HG03378 (cell line): ENCODE measurements around the gene SLC45A2.
A peak's percentile ranks its signal among the peaks of the same experiment; 100 is the strongest.

Source experiments
- ATAC-seq: cut with Tn5 transposase; IDR thresholded peaks from one replicate; pipeline ENCODE4 v1.9.1; 2021; ENCODE audit warnings: mild to moderate bottlenecking, moderate library complexity; ENCODE audit not compliant: unreplicated experiment

SLC45A2 gene

DNA sequence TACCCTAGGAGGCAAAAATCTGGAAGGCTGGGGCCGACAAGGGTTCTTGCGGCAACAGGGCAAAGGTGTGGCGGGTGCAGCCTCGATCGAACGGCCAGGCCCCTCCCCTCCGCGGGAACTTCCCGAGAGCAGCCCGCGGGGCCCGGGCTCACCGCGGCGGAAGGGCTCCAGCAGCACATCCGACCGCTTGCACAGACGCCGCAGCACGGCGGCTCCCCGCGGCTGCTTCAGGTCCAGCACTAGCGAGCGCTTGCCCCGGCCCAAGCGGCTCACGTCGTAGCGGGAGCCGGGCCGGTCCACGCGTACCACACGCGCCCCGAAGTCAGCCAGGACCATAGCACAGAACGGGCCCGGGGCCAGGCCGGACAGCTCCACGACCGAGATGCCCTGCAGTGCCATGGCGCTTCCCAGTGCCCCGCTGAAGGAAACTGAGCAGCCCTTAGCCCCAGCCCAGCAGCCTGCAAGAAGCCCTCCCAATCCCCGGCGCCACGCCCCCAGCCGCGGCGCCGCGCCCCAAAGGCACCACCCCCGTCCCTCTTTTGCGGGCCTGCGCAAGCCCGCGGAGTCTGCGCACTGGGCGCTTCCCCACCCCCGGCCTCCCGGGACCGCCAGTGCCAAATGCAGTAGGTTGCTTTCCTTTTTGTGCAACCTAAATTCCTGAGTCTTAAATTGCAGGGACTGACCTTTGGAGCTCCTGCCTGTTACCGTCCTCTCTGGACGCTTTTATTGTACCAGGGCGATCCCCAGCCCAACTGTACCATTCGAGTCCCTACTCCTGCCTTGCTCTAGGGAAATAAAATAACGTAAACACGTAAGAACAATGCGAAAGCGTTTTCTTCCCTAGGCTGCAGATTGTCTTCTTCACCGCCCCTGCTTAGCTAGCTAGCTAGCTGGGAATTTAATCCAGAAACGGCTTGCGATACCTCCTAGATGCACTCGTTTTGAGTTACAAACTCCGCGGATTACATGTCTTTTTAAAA lies 23.4 kb upstream of the SLC45A2 start, which contains the start of gene AMACR:
AMACR (minus strand) TSS at position 430 of the 980 bp plus-strand sequence; CDS start at position 399, 31 bp downstream.
- ATAC-seq, result peak; percentile 84

- ATAC-seq, result no peak
Observed at GRCh38 chr5:34007201-34007620, 22.7 kb upstream of the SLC45A2 start.

DNA sequence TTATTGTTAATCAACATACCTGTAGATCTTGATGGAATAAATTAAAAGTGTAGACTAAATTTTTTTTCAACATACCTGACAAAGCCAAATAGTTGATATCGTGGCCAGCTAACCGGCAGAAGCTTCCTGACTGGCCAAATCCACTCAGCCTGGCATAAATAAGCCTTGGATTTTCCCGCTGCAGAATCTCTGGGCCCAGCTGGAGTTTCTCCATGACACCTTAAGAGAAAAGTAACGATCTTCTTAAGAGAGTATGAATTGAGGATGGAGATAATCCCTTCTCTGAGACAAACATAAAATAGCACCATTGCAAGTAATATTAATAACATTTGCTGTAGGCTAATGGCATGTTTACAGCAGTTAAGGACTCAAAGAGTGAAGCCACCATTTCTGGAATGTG lies 21.2 kb upstream of the SLC45A2 start:
- no peak for ATAC-seq

GRCh38 chr5:34005211-34005610 lies 20.7 kb upstream of the SLC45A2 start:
- ATAC-seq, result no peak

GRCh38 chr5:34003941-34004340 lies 19.4 kb upstream of the SLC45A2 start:
- no peak for ATAC-seq

- no peak for ATAC-seq
Observed at GRCh38 chr5:34002629-34003328, 18.3 kb upstream of the SLC45A2 start.

- no peak for ATAC-seq
Observed at GRCh38 chr5:34001241-34001841, 16.8 kb upstream of the SLC45A2 start.

- ATAC-seq, result no peak
Observed at GRCh38 chr5:33999978-34000377, 15.5 kb upstream of the SLC45A2 start.

DNA sequence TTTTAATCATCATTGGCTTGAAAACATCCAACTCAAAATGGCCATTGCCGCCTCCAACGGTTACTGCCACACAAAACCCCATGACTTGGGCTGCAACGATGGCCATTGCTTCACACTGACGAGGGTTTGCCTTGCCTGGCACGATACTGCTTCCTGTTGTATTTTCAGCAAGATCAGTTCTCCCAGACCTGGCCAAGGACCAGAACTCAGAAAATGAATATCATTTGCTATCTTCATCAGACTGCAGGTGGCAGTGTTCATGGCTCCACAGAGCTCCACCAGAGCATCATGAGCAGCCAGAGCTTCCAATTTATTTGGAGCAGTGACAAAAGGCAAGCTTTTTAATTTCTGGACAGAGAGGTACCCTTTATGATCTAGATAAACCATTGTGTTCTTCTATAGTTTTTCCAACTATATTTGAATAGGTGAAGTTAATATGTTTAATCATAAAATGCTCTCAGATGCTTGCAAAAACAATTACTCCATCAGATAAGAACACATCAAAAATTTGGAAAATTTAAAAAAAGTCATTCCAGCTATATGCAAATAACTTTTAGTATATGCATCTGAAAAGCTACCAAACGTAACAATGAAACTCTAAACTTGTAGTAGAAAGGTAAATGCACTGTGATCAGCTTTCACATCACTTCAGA lies 13.0 kb upstream of the SLC45A2 start:
- no peak for ATAC-seq

GRCh38 chr5:33995865-33996264 lies 11.4 kb upstream of the SLC45A2 start:
- ATAC-seq, result no peak

DNA sequence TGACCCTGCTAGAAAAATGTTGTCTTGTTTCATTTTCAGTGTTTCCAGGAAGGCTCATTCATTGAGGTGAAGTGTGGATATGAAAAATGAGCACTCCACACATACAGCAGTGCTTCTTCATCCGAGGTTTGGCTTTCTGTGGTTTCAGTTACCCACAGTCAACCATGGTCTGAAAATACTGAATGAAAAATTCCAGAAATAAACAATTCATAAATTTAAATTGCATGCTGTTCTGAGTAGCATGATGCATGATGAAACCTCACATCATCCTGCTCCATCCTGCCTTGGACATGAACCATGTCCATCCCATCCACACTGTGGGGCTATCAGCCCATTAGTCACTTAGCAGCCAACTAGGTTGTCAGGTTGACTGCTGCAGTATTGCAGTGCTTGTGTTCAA lies 10.4 kb upstream of the SLC45A2 start:
- ATAC-seq, result no peak

GRCh38 chr5:33992864-33993263 lies 8.4 kb upstream of the SLC45A2 start:
- ATAC-seq, result no peak

DNA sequence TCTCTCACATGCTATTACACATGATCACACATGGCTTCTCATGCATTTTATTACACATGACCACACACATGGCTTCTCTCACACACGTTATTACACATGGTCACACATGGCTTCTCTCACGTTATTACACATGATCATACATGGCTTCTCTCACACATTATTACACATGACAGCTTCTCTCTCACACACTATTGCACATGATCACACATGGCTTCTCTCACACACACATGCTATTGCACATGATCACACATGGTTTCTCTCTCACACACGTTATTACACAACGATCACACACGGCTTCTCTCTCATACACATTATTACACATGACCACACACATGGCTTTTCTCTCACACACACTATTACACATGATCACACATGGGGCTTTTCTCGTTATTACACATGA lies 954 bp upstream of the SLC45A2 start:
- no peak for ATAC-seq

- ATAC-seq, result no peak
Observed at GRCh38 chr5:33984178-33984577, 315 bp downstream of the SLC45A2 start.

GRCh38 chr5:33981408-33982162 lies 2.9 kb downstream of the SLC45A2 start:
- ATAC-seq, result no peak

- no peak for ATAC-seq
Observed at GRCh38 chr5:33980030-33980429, 4.5 kb downstream of the SLC45A2 start.

GRCh38 chr5:33978306-33978705 lies 6.2 kb downstream of the SLC45A2 start:
- no peak for ATAC-seq

GRCh38 chr5:33976307-33976706 lies 8.2 kb downstream of the SLC45A2 start:
- no peak for ATAC-seq

DNA sequence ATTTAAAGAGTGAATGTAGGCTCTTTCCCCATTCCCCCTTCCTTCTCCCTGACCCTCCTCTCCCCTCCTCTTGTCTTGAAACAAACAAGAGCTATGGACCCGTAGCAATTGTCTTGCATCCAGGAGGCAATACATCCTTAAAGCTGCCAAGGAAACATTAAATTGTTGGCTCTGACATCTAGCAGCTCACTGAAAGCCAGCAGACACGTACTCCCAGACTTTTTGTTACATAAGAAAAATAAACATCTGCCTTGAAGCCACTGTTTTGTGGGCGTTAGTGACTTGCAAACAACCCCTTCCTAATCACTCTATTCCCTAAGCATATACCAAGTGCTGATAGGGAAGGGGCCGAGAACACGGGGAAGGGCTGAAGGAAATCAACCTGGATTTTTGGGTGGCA lies 8.6 kb downstream of the SLC45A2 start:
- no peak for ATAC-seq

GRCh38 chr5:33973271-33973670 lies 11.2 kb downstream of the SLC45A2 start:
- ATAC-seq, result no peak
